Stimulated activated naive CD8-positive, alpha-beta T cell treated with anti-CD3 and anti-CD28 coated beads, Interleukin-15, Interleukin-2, amounts not matched to agents 100 U/mL and 50 U/mL, for 24 hours (primary cell): Measurements from ENCODE around the gene GPR89B.
"Not testable (repeated sequence)": the region's sequence is repeated elsewhere in the genome, so short reads cannot be mapped to it uniquely, and the experiment has no call there.

ENCODE experiments used
- ATAC-seq: fragments of 150-1000 bp; cut with Tn5 transposase; one replicate; pipeline ENCODE4 v1.10.0; 2021
- DNase-seq: peaks from one replicate; pipeline ENCODE4 v3.0.0; 2021

GPR89B gene

DNA sequence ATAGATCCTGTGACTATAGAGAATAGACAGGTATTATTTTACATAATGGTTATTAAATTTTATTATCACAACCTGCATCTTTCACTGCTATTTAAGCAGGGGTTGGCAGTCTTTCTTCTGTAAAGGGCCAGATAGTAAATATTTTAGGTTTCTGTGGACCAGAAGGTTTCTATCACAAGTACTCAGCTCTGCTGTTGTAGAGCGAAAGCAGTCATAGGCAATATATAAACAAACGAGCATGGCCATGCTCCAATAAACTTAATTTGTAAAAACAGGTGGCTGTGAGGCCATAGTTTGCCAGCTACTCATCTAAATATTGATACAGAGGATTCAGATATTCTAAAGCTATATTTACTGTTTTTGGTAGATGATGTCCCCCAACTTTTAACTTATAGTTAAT is 12.2 kb downstream of the GPR89B start:
- not testable (repeated sequence) for DNase-seq, ATAC-seq

DNA sequence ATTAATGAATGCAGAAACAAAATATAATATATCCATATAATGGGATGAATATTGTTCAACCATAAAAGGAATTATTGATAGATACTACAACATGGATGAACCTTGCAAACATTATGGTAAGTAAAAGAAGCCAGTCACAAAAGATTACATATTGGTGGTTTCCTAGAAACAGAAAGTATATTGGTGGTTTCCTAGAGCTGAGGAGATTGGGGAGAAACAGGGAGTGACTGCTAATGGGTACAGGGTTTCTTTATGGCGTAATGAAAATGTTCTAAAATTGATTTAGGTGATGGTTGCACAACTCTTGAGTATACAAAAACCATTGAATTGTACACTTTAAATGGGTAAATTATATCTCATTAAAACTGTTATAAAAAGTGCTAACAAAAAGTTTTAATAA is 14.3 kb downstream of the GPR89B start:
- ATAC-seq, result not testable (repeated sequence)

DNA sequence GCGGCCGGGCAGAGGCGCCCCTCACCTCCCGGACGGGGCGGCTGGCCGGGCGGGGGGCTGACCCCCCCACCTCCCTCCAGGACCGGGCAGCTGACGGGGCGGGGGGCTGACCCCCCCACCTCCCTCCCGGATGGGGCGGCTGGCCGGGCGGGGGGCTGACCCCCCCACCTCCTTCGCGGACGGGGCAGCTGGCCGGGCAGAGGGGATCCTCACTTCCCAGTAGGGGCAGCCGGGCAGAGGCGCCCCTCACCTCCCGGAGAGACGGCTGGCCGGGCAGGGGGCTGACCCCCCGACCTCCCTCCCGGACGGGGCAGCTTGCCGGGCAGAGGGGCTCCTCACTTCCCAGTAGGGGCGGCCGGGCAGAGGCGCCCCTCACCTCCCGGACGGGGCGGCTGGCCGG is 21.3 kb downstream of the GPR89B start:
- not testable (repeated sequence) for DNase-seq, ATAC-seq

More for the DNA sequence above, 14.3 kb downstream of the GPR89B start:
- not testable (repeated sequence) for DNase-seq

DNA sequence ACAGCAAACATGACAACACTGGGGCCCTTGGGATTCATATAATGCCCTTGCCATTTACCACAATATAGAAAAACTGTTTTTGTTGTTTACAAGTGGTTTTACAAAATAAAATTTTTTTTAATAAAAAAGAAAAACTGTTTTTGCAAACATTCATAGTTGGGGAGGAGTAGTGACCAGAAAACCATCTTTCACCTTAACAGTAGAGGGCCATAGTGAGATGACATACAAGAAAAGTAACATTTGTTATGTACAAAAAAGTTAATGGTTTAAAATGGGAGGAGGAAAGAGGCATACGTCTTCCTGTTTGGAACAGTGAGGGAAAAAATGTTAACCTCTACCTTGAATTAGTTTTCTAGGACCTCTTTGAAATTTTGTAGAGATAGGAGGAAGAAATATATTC is 30.7 kb downstream of the GPR89B start:
- not testable (repeated sequence) for ATAC-seq, DNase-seq

DNA sequence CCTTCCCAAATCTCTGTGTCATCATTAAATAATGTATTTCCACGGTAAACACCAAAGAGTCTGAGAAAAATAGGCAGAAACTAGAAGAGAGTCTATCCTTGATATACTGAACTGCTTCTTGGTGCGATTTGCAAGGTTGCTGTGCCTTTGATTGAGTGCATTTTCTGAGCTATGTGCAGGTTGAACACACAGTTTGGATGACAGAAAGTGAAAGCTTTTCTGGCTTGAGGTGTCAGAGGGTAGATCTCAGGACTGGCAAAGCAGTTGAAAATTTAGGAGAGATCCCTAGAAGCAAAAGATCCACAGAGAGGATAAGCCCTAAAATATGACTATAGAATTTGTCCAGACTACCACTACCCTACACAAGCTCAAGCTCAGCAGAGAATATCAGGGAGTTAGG is 31.5 kb downstream of the GPR89B start:
- not testable (repeated sequence) for DNase-seq, ATAC-seq

DNA sequence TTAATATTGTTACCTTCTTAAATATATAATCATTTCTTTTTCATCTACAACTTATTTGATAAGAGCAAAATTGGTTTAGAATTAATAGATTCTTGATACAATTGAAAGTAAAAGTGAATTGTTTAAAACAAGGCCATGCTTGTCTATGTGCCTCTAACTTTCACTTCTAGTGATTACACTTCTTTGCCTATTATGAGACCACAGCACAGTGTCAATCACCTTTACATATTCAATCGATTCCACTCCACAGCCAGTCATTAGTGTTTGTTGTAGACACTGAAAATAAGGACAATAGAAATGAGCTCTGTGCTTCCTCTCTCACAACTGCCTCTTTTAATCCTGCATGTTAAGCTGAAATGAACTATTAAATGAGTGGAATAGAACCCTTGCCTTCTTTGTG is 36.4 kb downstream of the GPR89B start:
- ATAC-seq, result peak; percentile 31
- not testable (repeated sequence) for DNase-seq

DNA sequence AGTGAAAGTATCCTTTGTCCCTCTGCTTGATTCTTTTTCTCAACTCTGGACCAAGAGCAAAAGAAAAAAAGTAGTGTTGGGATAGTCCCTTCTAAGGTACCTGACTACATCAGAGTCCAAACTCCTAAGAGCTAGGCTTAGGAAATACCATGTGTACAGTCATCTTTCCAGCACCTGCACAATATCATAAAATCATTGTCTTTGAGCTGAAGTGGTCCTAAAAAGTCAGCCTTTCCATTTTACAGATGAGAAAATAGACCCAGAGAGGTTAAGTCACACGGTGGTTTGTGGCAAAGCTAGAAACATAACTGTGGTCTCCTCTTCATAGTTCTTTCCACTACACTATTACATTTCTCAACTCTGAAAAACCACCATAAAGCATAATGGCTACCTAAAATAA is 38.4 kb downstream of the GPR89B start:
- DNase-seq, result not testable (repeated sequence)
- peak; percentile 96 for ATAC-seq

DNA sequence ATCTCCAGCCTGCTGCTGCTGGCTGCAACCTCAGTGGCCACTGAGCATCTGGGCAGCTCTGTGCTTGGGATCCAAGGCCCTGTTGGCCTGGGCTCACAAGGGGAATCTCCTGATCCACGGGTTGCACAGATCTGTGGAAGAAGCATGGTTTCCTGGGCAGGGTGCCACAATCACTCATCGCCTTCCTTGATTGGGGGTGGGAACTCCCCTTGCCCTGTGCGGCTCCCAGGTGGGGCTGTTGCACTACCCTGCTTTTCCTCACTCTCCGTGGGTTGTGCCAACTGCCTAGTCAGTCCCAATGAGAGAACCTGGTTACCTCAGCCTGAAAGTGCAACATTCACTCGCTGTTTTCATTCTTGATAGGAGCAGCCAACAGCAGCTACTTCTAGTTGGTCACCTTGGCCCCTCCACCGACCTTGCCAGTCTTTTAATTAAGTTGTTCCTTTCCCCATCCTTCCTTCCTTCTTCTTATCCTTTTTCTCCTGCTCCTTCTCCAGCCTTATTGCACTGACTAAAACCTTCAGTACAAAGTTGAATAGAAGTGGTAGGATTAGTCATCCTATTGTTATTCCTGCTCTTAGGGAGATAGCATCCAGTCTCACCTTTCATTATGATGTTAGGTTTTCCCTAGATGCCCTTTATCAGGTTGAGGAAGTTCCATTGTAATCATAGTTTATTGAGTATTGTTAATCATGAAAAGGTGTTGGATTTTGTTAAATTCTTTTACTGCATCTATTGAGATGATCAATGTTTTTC is 50.9 kb downstream of the GPR89B start:
- not testable (repeated sequence) for DNase-seq, ATAC-seq

DNA sequence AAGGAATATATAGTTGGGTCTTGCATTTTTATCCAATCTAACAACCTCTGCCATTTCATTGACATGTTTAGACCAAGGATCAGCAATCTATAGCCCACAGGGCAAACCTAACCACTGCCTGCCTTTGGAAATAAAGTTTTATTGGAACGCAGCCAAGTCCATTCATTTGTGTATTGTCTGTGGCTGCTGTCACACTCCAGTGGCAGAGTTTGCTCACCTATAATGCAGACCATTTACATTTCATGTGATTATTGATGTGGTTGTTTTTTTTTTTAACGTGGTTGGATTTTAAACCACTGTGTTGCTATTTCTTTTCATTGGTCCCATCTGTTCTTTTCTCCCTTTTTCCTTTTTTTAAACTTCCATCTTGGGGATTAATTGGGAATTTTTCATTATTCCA is 57.2 kb downstream of the GPR89B start:
- ATAC-seq, result peak; percentile 79
- DNase-seq, result not testable (repeated sequence)

DNA sequence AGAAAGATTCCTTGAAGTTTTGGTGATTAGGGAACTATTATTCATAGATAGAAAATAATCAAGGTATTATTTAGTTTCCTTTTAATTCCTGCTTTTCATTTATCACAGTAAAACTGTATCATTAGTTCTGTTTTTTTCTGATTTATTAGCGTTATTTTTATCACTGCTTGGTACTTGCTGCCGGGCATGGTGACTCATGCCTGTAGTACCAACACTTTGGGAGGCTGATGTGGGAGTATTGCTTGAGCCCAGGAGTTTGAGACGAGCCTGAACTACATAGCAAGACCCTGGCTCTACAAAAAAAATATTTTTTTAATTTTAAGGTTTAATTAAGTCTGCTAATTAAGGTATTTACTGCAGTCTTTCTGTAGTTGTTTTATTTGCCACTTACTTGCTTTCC is 59.7 kb downstream of the GPR89B start:
- DNase-seq, ATAC-seq: not testable (repeated sequence)

DNA sequence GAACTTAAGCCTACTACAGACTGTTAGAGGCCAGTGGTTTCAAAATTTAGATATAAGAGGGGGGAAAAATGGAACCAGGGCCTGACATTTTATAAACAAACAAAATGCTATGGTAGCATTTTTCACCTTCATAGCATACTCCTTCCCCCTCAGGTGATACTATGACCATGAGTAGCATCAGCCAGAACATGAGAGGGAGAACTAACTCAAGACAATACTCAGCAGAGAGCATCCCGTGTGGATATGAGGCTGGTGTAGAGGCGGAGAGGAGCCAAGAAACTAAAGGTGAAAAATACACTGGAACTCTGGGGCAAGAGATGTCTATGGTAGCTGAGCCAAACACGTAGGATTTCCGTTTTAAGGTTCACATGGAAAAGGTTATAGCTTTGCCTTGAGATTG is 64.7 kb downstream of the GPR89B start:
- ATAC-seq, result peak; percentile 34
- not testable (repeated sequence) for DNase-seq

DNA sequence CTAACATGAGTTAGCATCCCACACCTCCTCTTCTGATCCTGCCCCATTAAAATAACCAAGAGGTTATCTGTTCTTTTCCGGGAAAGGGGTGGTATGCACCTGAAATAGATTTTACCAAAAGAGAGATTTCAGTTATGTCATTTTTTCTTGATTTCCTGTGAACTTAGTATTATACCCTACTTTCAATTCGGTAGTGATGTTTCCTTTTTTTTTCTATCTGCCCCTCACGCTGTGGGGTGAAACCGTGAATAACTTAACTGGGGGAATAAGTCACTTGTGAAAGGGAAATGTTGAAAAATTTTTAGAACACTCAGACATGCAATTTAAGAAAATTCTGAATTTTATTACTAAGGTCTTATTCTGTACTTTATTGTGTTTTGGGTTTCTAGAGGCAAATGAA is 65.2 kb downstream of the GPR89B start:
- not testable (repeated sequence) for DNase-seq
- peak; percentile 7 for ATAC-seq

DNA sequence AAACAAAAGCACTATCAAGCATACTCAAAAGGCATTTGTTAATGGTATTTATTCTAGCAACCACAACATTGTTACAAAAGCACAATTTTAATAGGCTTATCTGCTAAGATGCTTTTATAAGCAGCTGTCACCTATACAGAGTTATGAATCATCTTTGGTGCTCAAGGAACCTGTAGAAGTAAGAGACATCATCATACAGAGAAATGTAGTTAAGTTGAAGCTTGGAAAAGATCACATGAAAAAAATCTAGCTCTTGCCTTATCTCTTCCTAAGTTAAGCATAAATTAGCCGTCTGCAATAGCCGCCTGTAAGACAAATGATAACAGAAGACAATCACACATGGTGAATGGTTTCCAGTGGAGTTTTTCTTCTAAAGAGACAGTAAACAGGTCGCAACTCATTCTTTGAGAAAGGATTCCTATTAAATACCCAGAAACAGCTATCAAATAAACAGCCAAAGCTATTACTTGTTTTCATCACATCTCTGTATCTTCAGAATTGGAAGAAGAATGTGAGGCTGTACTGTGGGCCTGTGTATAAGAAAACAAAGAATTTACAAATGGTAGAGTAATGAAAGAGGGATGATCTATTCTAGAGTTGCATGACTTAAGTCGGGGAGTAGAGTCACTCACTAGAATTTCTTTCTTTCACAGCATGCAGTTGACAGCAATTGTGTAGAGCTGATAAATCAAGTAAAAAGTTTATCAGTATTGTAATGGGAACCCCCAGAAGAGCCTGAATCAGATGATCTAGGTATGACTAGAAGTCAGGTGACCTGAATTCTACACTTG is 65.8 kb downstream of the GPR89B start:
- ATAC-seq, DNase-seq: not testable (repeated sequence)

DNA sequence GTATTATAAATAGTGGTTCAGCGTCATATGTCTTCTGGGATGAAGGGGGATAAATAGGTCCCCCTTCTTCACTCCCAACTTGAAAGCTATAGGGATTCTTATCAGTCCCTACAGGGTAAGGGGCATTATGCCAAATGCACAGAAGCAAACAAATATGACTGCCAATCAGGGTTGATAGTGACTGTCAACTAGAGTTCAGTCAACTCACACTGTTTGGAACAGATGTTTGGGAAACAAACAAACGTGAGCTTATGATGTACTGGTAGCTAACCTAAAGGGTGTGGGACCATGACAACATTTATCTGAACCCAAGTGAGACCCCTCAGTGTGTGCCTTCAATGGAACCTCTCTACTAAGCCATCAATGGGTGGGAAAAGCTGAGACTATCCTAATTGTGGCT is 67.9 kb downstream of the GPR89B start:
- ATAC-seq, DNase-seq: not testable (repeated sequence)

DNA sequence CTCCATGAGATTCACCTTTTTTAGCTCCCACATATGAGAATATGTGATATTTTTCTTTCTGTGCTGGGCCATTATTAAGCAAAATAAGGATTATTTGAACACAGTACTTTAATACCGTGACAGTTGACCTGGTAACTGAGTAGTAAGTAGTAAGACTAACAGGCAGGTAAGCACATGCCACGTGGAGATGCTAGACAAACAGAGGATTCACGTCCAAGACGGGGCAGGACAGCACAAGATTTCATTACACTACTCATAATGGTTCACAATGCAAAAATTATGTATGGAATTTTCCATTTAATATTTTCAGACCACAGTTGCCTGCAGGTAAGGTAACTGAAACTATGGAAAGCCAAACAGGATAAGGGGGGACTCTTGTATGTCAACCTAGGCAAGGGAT is 79.5 kb downstream of the GPR89B start:
- DNase-seq, ATAC-seq: not testable (repeated sequence)

DNA sequence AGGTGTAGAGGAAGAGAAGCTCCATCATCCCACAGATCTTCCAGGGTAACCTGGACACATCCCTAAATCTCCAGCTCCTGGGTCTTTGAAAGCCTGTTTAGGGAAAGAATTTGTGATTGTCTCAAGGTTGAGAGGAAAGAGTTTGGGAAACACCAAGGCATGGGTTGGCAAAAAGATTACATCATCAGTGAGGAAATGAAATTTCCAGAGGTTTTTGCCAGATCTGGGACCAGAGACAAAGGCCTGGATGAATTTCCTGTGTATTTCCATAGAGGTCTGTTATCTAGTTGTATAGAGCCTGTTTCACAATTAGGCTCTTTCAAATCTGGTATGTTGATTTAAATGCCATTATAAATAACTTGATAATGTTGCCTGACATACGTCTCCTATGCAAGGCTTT is 82.3 kb downstream of the GPR89B start:
- DNase-seq, result no peak
- no peak for ATAC-seq

DNA sequence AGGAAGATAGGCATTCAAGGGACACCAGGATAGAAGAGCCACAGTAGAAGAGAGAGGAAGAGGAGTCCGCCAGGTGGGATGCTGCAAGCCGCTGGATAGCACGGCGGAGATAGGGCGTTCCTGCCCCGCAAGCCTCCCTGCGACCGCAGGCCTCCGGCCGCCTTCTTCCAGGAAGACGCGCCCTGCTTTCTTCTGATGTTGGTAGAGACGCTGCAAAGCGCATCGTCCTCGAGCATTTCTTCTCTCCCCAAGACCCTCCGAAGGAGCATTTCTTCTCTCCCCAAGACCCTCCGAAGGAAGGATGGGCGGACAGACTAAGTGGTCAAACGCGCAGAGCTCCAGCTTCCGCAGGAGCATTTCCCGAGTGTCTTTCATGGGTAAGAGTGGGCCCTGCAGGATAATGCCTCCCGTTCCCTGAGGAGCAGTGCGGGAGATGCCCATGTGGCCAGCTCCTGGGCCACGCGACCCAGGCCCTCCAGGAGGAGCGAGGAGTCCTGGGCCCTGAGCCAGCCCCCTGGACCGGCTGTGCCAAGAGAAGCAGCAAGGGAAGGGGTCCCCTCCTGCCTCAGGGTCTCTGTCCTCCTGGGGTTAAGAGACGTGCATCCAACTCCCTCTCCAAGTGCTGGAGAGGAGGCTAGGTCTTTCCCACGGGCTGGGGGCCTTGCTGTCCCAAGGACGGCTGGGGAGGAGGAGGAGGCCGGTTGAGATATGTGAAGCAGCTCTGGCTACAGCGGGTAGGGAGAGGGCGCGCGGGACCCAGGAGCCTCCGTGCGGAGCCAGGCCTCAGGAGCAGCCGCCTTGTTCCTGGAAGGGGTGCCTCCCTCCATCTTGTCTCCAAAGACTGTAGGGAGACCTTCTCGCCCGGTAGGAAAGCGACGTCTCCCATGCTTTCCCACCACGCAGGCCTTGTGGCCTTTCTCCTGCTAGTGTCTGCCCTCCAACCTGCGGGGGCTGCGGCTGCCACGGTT is 85.2 kb downstream of the GPR89B start:
- not testable (repeated sequence) for ATAC-seq, DNase-seq

DNA sequence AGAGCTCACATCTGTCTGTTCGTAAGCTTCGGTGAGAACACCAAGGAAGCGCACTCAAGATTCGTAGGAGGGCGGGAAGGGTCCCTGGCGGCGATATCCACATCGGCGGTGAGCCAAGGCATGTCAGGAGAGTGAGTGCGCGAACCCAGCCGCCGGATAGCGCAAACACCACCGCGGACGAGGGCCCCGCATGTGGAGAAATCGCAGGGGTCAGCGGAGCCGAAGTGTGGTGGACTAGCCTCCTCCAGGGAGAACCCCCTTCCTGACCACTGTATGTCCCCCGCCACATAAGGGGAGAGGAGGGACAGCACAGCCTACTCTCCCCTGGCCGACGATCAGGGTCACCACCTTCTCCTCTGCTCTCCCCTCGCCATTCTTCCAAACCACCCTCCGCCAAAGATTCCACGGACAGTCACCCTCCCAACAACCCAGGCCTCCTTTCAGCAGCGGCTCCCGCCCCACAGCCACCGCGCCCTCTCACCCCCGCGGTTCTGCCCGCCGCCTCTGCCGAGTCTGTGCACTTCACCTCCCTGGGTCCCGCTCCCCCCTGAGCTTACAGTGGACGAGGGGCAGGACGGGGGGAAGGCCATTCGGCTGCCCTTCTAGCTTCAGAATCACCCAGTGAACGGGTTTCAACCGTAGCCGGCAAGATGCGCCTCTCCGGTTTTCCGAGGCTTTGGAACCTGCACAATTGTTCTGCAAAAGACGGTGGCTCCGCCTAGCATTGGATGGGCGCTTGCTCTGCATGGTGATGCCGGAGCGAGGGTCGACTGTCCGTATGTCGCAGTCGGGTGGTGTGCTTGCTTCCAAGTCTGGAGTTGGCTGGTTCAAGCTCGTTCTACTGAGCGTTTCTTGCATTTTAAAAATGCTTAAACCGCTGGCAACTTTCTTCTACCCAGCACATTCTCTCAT is 86.3 kb downstream of the GPR89B start:
- ATAC-seq (peak; percentile 32), DNase-seq (peak; percentile 12)

DNA sequence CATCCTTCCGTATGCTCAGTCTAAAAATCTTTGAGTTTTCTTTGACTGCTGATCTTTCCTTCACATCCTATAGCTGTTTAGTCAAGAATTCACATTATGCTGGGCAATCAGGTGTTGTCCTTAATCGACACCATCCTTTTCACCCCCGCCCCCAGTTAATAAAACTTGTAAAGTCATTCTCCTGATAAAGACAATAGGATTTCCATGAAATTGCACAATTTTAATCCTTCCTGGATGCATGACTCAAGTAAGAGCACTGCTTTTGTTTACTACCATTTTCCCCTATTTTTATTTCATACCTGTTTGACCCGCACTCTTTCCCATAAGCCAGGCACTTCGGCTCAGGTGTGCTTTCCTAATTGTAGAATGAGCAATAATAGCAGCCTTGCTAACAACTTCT is 96.7 kb downstream of the GPR89B start:
- ATAC-seq, DNase-seq: not testable (repeated sequence)

DNA sequence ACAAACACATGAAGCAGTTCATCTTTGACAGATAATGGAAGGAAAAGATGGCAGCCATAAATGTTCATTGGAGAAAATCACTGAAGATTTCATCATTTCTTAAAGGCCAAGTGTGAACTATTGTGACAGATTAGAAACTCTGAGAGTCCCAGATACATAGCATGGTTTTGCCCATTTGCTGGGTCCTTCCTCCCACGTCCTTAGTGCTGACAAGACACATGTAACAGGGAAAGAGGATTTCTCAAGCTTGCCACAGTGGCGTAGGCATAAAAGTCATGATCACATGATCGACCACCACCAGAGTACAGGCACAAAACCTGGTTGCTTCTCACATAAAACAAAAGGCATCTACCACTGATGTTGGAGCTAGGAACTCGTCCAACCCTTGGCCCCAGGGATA is 98.8 kb downstream of the GPR89B start:
- not testable (repeated sequence) for ATAC-seq, DNase-seq

DNA sequence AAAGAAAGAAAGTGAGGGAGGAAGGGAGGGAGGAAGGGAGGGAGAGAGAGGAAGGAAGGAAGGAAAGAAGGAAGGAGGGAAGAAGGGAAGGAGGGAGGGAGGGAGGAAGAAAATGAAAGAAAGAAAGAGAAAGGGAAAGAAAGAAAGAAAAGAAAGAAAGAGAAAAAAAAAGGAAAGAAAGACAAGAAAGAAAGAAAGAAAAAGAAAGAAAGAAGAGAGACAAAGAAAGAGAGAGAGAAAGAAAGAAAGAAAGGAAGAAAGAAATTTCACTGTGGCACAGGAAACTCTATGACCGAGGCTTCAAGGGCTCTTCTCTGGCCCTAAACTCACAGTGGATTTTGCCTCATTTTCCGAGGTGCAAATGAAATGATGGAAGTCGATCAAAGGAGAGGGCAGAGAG is 104.0 kb downstream of the GPR89B start:
- DNase-seq, ATAC-seq: not testable (repeated sequence)
